IMR-90 (cell line): ENCODE results near the gene AFG1L. TPM values are rescaled to one million over a fixed set of nuclear protein-coding genes. Genes with fewer than 3 reads are reported as not detected.

Source experiments
- ATAC-seq: fragments of 200-7000 bp; cut with Tn5 transposase; 2 replicates; pipeline ENCODE4 v1.9.1; 2020; ENCODE audit warnings: low read depth, mild to moderate bottlenecking, moderate library complexity
- BruUV-seq: library from RNA; stranded (reverse); fragments of 400-500 nt; replicated peaks from 2 replicates; lab custom pipeline; 2021; lab: Mats Ljungman, UMichigan
- CTCF ChIA-PET: fragments of 300-600 bp; formaldehyde crosslinking; extraction: SDS; loops from one replicate; lab custom pipeline; 2021; ENCODE audit warnings: antibody characterized with exemption; lab: Yijun Ruan, JAX
- POLR2A ChIA-PET: fragments of 300-600 bp; sonication (Branson Sonifier 250); formaldehyde crosslinking; loops from one replicate; lab custom pipeline; 2022; ENCODE audit warnings: antibody characterized with exemption; ENCODE audit not compliant: unreplicated experiment; lab: Charles Lee
- DNase-seq: peaks from one replicate; pipeline ENCODE4 v3.0.0; 2013
- H2AFZ ChIP-seq: replicated peaks from 2 replicates; pipeline ENCODE3; 2013; ENCODE audit warnings: low read length, mild to moderate bottlenecking; ENCODE audit not compliant: poor library complexity
- H2AK5ac ChIP-seq: 2 replicates; pipeline ENCODE4 v1.6.1; 2013; ENCODE audit warnings: low read depth, low read length, inconsistent platforms
- H2AK9ac ChIP-seq: replicated peaks from 2 replicates; pipeline ENCODE3; 2013; ENCODE audit warnings: mild to moderate bottlenecking, low read depth, low read length, moderate library complexity; ENCODE audit not compliant: poor library complexity
- H2BK120ac ChIP-seq: 2 replicates; pipeline ENCODE4 v1.6.1; 2013; ENCODE audit warnings: low read depth, low read length, inconsistent platforms
- H2BK15ac ChIP-seq: 3 replicates; pipeline ENCODE4 v1.6.1; 2013; ENCODE audit warnings: low read depth, low read length, inconsistent platforms
- H2BK20ac ChIP-seq: 2 replicates; pipeline ENCODE4 v1.6.1; 2013; ENCODE audit warnings: low read depth, mild to moderate bottlenecking, inconsistent platforms, low read length, moderate library complexity
- H2BK5ac ChIP-seq: 2 replicates; pipeline ENCODE4 v1.6.1; 2013; ENCODE audit warnings: mild to moderate bottlenecking, low read depth, low read length, inconsistent platforms; ENCODE audit not compliant: poor library complexity, severe bottlenecking
- H3K14ac ChIP-seq: replicated peaks from 2 replicates; pipeline ENCODE4 v1.6.1; 2013; ENCODE audit warnings: low read depth, low read length, inconsistent platforms
- H3K18ac ChIP-seq: 2 replicates; pipeline ENCODE4 v1.6.1; 2013; ENCODE audit warnings: low read depth, low read length, control low read depth
- H3K23ac ChIP-seq: 2 replicates; pipeline ENCODE4 v1.6.1; 2013; ENCODE audit warnings: low read depth, low read length, inconsistent platforms
- H3K27ac ChIP-seq: 2 replicates; pipeline ENCODE4 v1.5.1; 2013; ENCODE audit warnings: mild to moderate bottlenecking, control low read depth, low read length; ENCODE audit not compliant: insufficient read depth
- H3K27me3 ChIP-seq: 2 replicates; pipeline ENCODE4 v1.6.1; 2013; ENCODE audit warnings: low read length; ENCODE audit not compliant: control insufficient read depth, insufficient read depth
- H3K36me3 ChIP-seq: 2 replicates; pipeline ENCODE4 v1.6.1; 2013; ENCODE audit warnings: low read length, mixed read lengths; ENCODE audit not compliant: control insufficient read depth, insufficient read depth
- H3K4ac ChIP-seq: 2 replicates; pipeline ENCODE4 v1.6.1; 2013; ENCODE audit warnings: low read depth, low read length, inconsistent platforms
- H3K4me1 ChIP-seq: 2 replicates; pipeline ENCODE4 v1.6.1; 2013; ENCODE audit warnings: low read length, mixed read lengths; ENCODE audit not compliant: control insufficient read depth, insufficient read depth
- H3K4me2 ChIP-seq: 2 replicates; pipeline ENCODE4 v1.6.1; 2013; ENCODE audit warnings: low read depth, mild to moderate bottlenecking, control low read depth, low read length, moderate library complexity
- H3K4me3 ChIP-seq: 2 replicates; pipeline ENCODE4 v1.5.1; 2013; ENCODE audit warnings: low read depth, mild to moderate bottlenecking, control low read depth, low read length, moderate library complexity; ENCODE audit not compliant: insufficient read depth
- H3K56ac ChIP-seq: 2 replicates; pipeline ENCODE4 v1.6.1; 2013; ENCODE audit warnings: low read length, inconsistent platforms; ENCODE audit not compliant: insufficient read depth; ENCODE audit errors: extremely low read depth
- H3K79me1 ChIP-seq, 2 experiments: 2 replicates each; pipeline ENCODE4 v1.6.1; 2013; ENCODE audit warnings: low read length in 2 of 2, inconsistent platforms in 1 of 2, low read depth in 1 of 2
- H3K9ac ChIP-seq: 2 replicates; pipeline ENCODE4 v1.6.1; 2013; ENCODE audit warnings: low read depth, low read length, control low read depth
- H3K9me1 ChIP-seq: 2 replicates; pipeline ENCODE4 v1.6.1; 2013; ENCODE audit warnings: low read length, inconsistent platforms; ENCODE audit not compliant: insufficient read depth
- H3K9me3 ChIP-seq: 2 replicates; pipeline ENCODE4 v1.6.1; 2013; ENCODE audit warnings: low read length; ENCODE audit not compliant: control insufficient read depth, insufficient read depth
- H4K20me1 ChIP-seq: 2 replicates; pipeline ENCODE4 v1.6.1; 2013; ENCODE audit warnings: low read length, inconsistent platforms; ENCODE audit not compliant: insufficient read depth
- H4K5ac ChIP-seq: 2 replicates; pipeline ENCODE4 v1.6.1; 2013; ENCODE audit warnings: mild to moderate bottlenecking, low read depth, low read length, control low read depth
- H4K8ac ChIP-seq, 2 experiments: 2 replicates each; pipeline ENCODE4 v1.6.1; 2013; ENCODE audit warnings: low read depth in 2 of 2, low read length in 2 of 2, control low read depth in 1 of 2, inconsistent platforms in 1 of 2
- H4K91ac ChIP-seq: 2 replicates; pipeline ENCODE4 v1.6.1; 2013; ENCODE audit warnings: low read depth, low read length, inconsistent platforms; ENCODE audit not compliant: insufficient read depth
- CEBPB ChIP-seq: IDR thresholded peaks from 2 replicates; pipeline ENCODE4 v1.6.1; 2012; ENCODE audit warnings: low read depth, low read length, improper control_type of control experiment
- NFE2L2 ChIP-seq: fragments of 150-350 bp; IDR thresholded peaks from 2 replicates; pipeline ENCODE4 v1.6.1; 2016; ENCODE audit warnings: low read depth, mild to moderate bottlenecking, low read length
- POLR2A ChIP-seq: IDR thresholded peaks from 2 replicates; pipeline ENCODE4 v1.6.1; 2012; ENCODE audit warnings: mild to moderate bottlenecking, low read depth, low read length
- RCOR1 ChIP-seq: IDR thresholded peaks from 2 replicates; pipeline ENCODE4 v1.6.1; 2012; ENCODE audit warnings: mild to moderate bottlenecking, low read length, improper control_type of control experiment; ENCODE audit not compliant: insufficient replicate concordance
- WGBS, 2 experiments: methylation state at CpG; one replicate each; pipeline versions ENCODE4 v1.1.5 to v1.1.7; 2013; ENCODE audit warnings: missing lambda C conversion rate in 2 of 2; ENCODE audit not compliant: insufficient read length in 1 of 2; ENCODE audit errors: extremely low coverage in 2 of 2; 5-methylcytosine and 5-hydroxymethylcytosine counted together
- dilution Hi-C: fragments of 300-500 bp; cut with HindIII; formaldehyde crosslinking; loops from one replicate; pipeline ENCODE4 v1.14.3; 2018; ENCODE audit warnings: low sequenced_read_pairs; ENCODE audit not compliant: unreplicated experiment
- in situ Hi-C: fragments of 300-500 bp; cut with MboI; formaldehyde crosslinking; loops from 3 replicates; pipeline ENCODE4 v1.14.3; 2019; ENCODE audit warnings: low sequenced_read_pairs, inconsistent platforms, mixed read lengths
- intact Hi-C: fragments of 100-400 bp; cut with micrococcal nuclease; formaldehyde crosslinking; loops from 2 replicates; pipeline ENCODE4 v1.10.0; 2022
- polyA plus RNA-seq, 3 experiments: library from polyadenylated mRNA; depleted of rRNA; stranded (reverse); fragments of >200 nt; gene quantifications; 2 replicates each; pipeline ENCODE4 v1.2.3, GENCODE V29; 2012; ENCODE audit warnings: low replicate concordance in 1 of 3
- total RNA-seq: library from RNA; depleted of rRNA; stranded (reverse); fragments of >200 nt; gene quantifications from 2 replicates; pipeline ENCODE4 v1.2.3, GENCODE V29; 2012

Gene AFG1L
- total and polyA plus RNA-seq, 2 of the 4 experiments (the other 2 are of a cell fraction) = 1.0 to 2.0 TPM

DNA sequence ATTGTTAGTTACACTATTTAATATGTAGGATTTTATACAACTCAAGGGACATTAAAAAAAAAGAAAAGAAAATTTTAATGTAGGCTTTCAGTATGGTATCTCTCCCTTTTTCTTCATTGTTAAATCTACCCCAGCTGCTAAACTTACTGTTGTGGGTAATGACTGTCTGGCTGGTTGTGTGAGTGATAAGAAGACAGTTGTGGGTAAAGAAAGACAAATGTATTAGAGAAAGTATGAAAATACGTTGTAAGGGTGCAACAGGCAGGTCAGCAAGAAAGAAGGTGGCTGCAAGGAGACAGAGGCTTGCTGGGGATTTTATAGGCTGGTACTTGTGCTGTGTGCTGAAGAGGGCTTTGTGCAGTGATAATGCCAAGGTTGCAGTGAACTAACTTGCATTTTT, 174.5 kb downstream of the AFG1L start:
- intact Hi-C loops = no loop called here
- Histone ChIP-seq H3K23ac (no peak overlapping the region), H4K8ac (no peak overlapping the region), H3K14ac (no peak overlapping the region), H3K79me1 (no peaks in the 10 kb centered on the region), H4K20me1 (no peaks in the 10 kb centered on the region), H2BK5ac (no peak overlapping the region), H4K91ac (no peak overlapping the region), H3K4me2 (no peak overlapping the region), H2AFZ (no peak overlapping the region), H3K4ac (no peak overlapping the region), H2BK20ac (no peak overlapping the region), H2AK9ac (no peak overlapping the region), H3K9ac (no peak overlapping the region), H3K56ac (no peak overlapping the region), H3K9me3 (no peaks in the 10 kb centered on the region), H3K18ac (no peak overlapping the region), H3K27me3 (peaks cover 2% of the 10 kb centered on the region; the same call in 1 of the 2 replicates), H2BK120ac (no peak overlapping the region), H3K4me3 (no peak overlapping the region), H2BK15ac (no peak overlapping the region), H3K4me1 (no peaks in the 10 kb centered on the region), H3K27ac (no peak overlapping the region), H2AK5ac (no peak overlapping the region), H3K36me3 (no peaks in the 10 kb centered on the region), H4K5ac (no peak overlapping the region), H3K9me1 (no peaks in the 10 kb centered on the region)
- dilution Hi-C loops = no loop called here
- TF ChIP-seq RCOR1 = no peak
- no peak for TF ChIP-seq NFE2L2
- no peak for TF ChIP-seq CEBPB
- no peak for TF ChIP-seq POLR2A
- WGBS, 2 experiments = 14% methylated on average over 1 of the region's 1 CpG; no CpG with 5 or more reads in 1 of the 2 experiments
- BruUV-seq = no TSS peak
- ChIA-PET CTCF (no interaction called here), POLR2A (no interaction called here)
- ATAC-seq (no peak), DNase-seq (no peak)
- in situ Hi-C loops = no loop called here
